GM12872 (cell line): ENCODE measurements around the gene PTPN18.

Experiments used
- TF ChIP-seq, protein P1 (sequence below): IDR thresholded peaks from 3 replicates; pipeline ENCODE4 v1.5.1; 2011; ENCODE audit warnings: low read depth, mild to moderate bottlenecking, low read length, moderate library complexity; ENCODE audit not compliant: insufficient read depth

Gene PTPN18

DNA sequence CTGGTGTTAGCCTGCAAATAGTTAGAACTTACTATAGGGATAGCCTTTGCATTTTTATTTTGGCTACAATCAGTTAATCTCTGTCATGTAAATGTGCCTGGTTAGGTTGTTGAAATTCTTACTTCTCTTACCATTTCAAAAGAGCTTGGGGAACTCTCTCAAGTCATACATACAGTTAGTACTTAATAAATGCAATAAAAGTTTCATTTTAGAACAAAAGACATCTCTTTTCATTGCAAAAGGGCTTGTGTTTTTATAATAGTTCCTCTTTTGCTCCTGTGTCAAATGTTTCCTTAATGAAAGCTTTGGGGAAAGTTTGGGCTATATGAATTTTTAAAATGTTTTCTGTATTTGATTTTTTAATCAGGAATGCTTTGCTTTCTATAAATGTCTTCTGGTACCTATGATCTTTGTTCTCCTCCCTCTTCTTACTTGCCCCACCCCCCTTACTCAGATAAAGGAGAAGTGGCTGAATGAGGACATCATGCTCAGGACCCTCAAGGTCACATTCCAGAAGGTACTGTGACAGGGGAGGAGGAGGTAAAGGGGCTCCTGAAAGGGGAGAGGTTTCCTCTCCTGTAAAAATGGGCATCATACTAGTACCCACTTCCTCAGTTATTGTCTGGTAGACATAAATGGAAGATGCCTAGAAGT lies 13.6 kb downstream of the PTPN18 start:
- TF ChIP-seq, protein P1, sequence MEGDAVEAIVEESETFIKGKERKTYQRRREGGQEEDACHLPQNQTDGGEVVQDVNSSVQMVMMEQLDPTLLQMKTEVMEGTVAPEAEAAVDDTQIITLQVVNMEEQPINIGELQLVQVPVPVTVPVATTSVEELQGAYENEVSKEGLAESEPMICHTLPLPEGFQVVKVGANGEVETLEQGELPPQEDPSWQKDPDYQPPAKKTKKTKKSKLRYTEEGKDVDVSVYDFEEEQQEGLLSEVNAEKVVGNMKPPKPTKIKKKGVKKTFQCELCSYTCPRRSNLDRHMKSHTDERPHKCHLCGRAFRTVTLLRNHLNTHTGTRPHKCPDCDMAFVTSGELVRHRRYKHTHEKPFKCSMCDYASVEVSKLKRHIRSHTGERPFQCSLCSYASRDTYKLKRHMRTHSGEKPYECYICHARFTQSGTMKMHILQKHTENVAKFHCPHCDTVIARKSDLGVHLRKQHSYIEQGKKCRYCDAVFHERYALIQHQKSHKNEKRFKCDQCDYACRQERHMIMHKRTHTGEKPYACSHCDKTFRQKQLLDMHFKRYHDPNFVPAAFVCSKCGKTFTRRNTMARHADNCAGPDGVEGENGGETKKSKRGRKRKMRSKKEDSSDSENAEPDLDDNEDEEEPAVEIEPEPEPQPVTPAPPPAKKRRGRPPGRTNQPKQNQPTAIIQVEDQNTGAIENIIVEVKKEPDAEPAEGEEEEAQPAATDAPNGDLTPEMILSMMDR: no peak

DNA sequence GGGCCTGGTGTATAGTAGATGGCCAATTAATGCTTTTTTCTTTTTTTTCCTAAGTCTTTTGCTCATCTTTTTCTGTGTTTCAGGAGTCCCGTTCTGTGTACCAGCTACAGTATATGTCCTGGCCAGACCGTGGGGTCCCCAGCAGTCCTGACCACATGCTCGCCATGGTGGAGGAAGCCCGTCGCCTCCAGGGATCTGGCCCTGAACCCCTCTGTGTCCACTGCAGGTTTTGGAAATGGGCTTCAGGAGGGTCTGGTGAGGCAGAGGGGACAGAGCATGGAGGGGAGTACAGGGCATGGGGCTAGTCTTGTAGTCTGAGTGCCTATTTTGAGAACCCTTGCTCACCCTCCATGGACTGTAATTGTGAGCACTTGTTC lies 14.1 kb downstream of the PTPN18 start:
- TF ChIP-seq, protein P1: no peak

DNA sequence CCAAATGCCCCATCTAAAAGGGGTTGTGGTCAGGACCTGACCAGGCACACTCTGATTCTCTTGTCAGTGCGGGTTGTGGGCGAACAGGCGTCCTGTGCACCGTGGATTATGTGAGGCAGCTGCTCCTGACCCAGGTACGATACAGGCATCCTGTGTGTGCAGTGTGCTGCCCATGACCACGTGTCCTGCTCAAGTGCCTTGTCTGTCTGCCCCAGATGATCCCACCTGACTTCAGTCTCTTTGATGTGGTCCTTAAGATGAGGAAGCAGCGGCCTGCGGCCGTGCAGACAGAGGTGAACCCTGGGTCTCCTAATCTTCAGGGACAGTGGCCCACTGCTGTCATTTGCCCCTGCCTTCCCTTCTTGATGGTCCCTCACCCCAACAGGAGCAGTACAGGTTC lies 14.6 kb downstream of the PTPN18 start:
- TF ChIP-seq, protein P1: no peak

DNA sequence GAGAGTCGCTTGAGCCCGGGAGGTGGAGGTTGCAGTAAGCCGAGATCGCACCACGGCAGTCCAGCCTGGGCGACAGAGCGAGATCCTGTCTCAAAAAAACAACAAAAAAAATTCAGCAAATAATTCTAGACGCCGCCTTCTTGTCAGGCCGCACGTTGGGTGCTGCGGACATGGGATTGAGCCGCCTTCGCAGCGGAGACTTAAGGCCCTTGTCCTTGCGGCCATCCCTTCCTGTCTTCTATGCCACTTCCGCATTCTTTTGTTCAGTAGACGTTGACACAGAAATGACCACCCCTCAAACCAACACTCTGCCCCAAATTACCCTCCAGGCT lies 15.8 kb downstream of the PTPN18 start:
- TF ChIP-seq, protein P1: no peak

DNA sequence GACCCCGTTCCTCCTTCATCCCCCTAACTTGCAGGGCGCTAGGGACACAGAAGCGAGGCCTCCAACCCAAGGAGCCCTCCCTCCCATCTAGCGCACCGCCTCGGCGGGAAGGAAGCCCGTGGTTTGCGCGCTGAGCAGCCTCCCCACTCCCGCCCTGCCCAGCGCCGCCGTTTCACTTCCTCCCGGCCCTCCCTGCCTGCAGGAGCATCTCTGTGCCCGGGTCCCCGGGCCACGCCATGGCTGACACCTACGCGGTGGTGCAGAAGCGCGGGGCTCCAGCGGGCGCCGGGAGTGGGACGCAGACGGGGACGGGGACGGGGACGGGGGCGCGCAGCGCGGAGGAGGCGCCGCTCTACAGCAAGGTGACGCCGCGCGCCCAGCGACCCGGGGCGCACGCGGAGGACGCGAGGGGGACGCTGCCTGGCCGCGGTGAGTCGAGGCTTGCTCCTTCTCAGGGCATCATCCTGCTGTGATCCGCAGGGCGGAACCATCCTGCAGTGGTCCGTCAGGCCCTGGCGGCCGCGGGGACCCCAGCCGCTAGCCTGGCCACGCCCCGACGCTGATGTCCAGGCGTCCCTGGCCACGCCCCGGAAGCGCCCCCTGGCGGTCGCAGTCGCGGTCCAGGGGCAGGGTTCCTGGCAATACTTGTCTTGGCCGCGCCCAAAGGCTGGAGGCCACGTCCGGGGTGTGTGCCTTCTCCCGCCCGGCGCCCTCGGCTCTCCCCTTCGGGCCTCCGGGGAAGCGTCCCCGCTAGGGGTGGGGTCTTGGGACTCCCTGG lies 16.4 kb downstream of the PTPN18 start:
- TF ChIP-seq, protein P1: peak; percentile 83

DNA sequence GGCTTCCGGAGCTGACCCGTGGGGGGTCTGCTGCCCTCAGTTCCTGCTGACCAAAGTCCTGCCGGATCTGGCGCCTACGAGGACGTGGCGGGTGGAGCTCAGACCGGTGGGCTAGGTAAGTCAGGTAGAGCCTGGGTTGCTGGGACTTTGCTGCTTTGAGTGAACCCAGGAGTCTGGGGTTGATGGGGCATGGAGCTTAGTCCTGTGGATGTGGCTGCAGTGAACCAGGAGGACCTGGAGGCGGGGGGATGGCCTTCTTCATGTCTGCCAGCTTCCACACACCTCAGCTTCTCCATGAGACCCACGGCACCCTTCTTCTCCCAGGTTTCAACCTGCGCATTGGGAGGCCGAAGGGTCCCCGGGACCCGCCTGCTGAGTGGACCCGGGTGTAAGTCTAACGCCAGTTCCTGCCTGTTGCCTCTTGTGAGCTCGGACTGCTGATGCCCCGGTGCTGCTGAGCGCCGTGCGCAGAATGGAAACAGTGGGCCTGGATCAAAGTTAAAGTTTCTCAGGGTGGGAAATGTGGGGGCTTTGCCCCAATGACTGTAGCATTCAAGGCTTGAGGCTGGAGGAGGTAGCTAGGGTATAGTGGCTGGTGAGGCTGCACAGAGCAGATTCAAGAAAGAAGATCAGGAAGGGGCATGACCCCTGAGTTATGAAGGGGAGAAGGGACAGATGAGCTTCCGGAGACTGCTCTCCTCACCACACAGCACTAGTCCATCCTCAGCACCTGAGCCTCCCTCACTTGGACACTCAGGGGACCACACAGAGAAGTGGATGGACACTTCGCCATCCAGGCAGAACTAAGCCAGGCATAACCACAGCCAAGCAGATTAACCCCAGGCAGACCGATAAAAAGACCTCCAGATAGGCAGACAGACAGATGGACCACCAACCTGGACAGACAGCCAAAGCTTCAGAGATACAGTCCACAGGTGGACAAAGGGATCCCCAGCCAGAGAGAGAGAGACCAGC lies 17.3 kb downstream of the PTPN18 start:
- TF ChIP-seq, protein P1: no peak

DNA sequence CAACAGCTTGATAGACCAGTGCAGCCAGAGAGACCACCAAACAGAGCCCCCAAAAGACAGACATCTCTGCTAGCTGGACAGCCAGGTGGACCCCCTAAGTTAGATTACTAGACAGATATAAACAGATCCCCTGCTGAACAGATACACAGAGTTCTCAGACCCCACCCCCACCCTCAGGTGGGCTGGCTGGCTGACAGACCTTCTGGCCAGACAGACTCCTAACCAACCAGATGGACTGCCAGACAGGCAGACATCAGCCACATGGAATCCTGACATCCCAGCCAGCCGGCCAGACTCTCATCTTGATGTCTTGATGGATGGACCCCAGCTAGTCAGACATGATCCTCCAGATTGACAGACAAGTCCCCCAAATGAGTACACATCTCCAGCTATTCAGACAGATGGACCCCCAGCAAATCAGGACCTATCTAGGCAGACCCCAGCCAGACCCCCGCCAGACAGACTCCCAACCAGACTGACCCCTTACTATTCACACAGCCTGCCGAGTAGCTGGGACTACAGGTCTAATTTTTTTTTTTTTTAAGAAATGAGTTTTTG lies 18.0 kb downstream of the PTPN18 start:
- TF ChIP-seq, protein P1: no peak
